A549 (cell line): ENCODE results near the gene GFOD2. TPM values are rescaled to one million over a fixed set of nuclear protein-coding genes. Genes with fewer than 3 reads are reported as not detected.

ENCODE experiments used
- ATAC-seq, 2 experiments: fragments of 200-7000 bp in 1 of 2; fragments of >200 bp in 1 of 2; cut with Nextera tagmentation in 1 of 2; cut with Tn5 transposase in 1 of 2; 3 replicates each; pipeline versions ENCODE4 v1.8.0 to v1.9.1; 2018 to 2020; ENCODE audit warnings: mild to moderate bottlenecking in 1 of 2, moderate library complexity in 1 of 2
- CTCF ChIA-PET: fragments of 300-600 bp; sonication (Branson Sonifier 250); formaldehyde crosslinking; extraction: SDS; loops from one replicate; lab custom pipeline; 2021; ENCODE audit warnings: antibody characterized with exemption, inconsistent platforms; lab: Yijun Ruan, JAX
- POLR2A ChIA-PET: fragments of 350-600 bp; formaldehyde crosslinking; extraction: SDS; loops from one replicate; lab custom pipeline; 2021; ENCODE audit warnings: antibody characterized with exemption, inconsistent platforms; lab: Yijun Ruan, JAX
- DNase-seq, 2 experiments: peaks; one replicate each; pipeline versions ENCODE4 v3.0.0 to v3.0.0-alpha.2; 2011 to 2016; ENCODE audit warnings: low read depth in 1 of 2, low spot score in 1 of 2
- FAIRE-seq: peaks from 2 replicates; lab custom pipeline; 2011; peaks lifted over from hg19 to GRCh38; lab: Jason Lieb, UNC
- H3K27ac ChIP-seq, 2 experiments: fragments of >200 bp; sonication (Bioruptor Twin); formaldehyde crosslinking; 3 replicates each; pipeline ENCODE4 v1.5.1; 2016 to 2017
- H3K4me1 ChIP-seq: fragments of >200 bp; sonication (Bioruptor Twin); formaldehyde crosslinking; 3 replicates; pipeline ENCODE4 v1.6.1; 2016
- H3K4me2 ChIP-seq: fragments of >200 bp; sonication (Bioruptor Twin); formaldehyde crosslinking; 3 replicates; pipeline ENCODE4 v1.6.1; 2016
- H3K4me3 ChIP-seq: fragments of >200 bp; sonication (Bioruptor Twin); formaldehyde crosslinking; 3 replicates; pipeline ENCODE4 v1.5.1; 2016
- H3K9me3 ChIP-seq: fragments of >200 bp; sonication (Bioruptor Twin); formaldehyde crosslinking; 3 replicates; pipeline ENCODE4 v1.6.1; 2016
- CEBPB ChIP-seq, 2 experiments: fragments of >200 bp in 1 of 2; sonication (Bioruptor Twin) in 1 of 2; formaldehyde crosslinking in 1 of 2; IDR thresholded peaks; 2 replicates each; pipeline ENCODE4 v1.6.1; 2012 to 2016
- CHD2 ChIP-seq: fragments of 150-350 bp; IDR thresholded peaks from 2 replicates; pipeline ENCODE4 v1.6.1; 2014; ENCODE audit warnings: low read length; ENCODE audit not compliant: partially characterized antibody
- EP300 ChIP-seq, 2 experiments: fragments of >200 bp; sonication (Bioruptor Twin); formaldehyde crosslinking; IDR thresholded peaks; 2 replicates in 1 of 2; 3 replicates in 1 of 2; pipeline ENCODE4 v1.6.1; 2016 to 2017
- ESRRA ChIP-seq: fragments of 150-350 bp; IDR thresholded peaks from 2 replicates; pipeline ENCODE4 v1.6.1; 2014; ENCODE audit warnings: mild to moderate bottlenecking, low read length, borderline replicate concordance
- GATA3 ChIP-seq: IDR thresholded peaks from 2 replicates; pipeline ENCODE4 v1.6.1; 2012; ENCODE audit warnings: borderline replicate concordance
- HEYL ChIP-seq: fragments of 250-450 bp; sonication (Bioruptor Pico); IDR thresholded peaks from 2 replicates; pipeline ENCODE4 v1.8.0; 2021; ENCODE audit warnings: mild to moderate bottlenecking, moderate library complexity
- HMGXB4 ChIP-seq: fragments of 250-450 bp; sonication (Bioruptor Pico); IDR thresholded peaks from 2 replicates; pipeline ENCODE4 v1.5.0; 2021; ENCODE audit warnings: mild to moderate bottlenecking, moderate library complexity, borderline replicate concordance
- HOXA7 ChIP-seq: fragments of 250-450 bp; sonication (Bioruptor Pico); IDR thresholded peaks from 2 replicates; pipeline ENCODE4 v1.5.0; 2020; ENCODE audit warnings: mild to moderate bottlenecking, moderate library complexity
- HOXB5 ChIP-seq: fragments of 250-450 bp; sonication (Bioruptor Pico); IDR thresholded peaks from 2 replicates; pipeline ENCODE4 v1.5.0; 2020; ENCODE audit warnings: mild to moderate bottlenecking, moderate library complexity
- KDM5A ChIP-seq: fragments of 200-600 bp; sonication (generic); IDR thresholded peaks from 2 replicates; pipeline ENCODE4 v1.6.1; 2016; ENCODE audit warnings: antibody characterized with exemption, mild to moderate bottlenecking
- MAFK ChIP-seq: fragments of 450-650 bp; IDR thresholded peaks from 2 replicates; pipeline ENCODE4 v1.6.1; 2014; ENCODE audit not compliant: partially characterized antibody
- MYC ChIP-seq: IDR thresholded peaks from 2 replicates; pipeline ENCODE4 v1.6.1; 2012; ENCODE audit warnings: mild to moderate bottlenecking, inconsistent platforms, low read length, improper control_type of control experiment, borderline replicate concordance
- NR3C1 ChIP-seq: fragments of >200 bp; sonication (Bioruptor Twin); formaldehyde crosslinking; IDR thresholded peaks from 3 replicates; pipeline ENCODE4 v1.6.1; 2017
- POLR2A ChIP-seq: IDR thresholded peaks from 2 replicates; pipeline ENCODE4 v1.6.1; 2012; ENCODE audit warnings: mild to moderate bottlenecking, low read length
- RNF2 ChIP-seq: fragments of 200-600 bp; sonication (generic); IDR thresholded peaks from 2 replicates; pipeline ENCODE4 v1.6.1; 2016; ENCODE audit warnings: low read depth, mild to moderate bottlenecking, antibody characterized with exemption, moderate library complexity, borderline replicate concordance
- SMC3 ChIP-seq: fragments of >200 bp; sonication (Bioruptor Twin); formaldehyde crosslinking; IDR thresholded peaks from 3 replicates; pipeline ENCODE4 v1.6.1; 2018; ENCODE audit warnings: inconsistent platforms
- SREBF2 ChIP-seq: fragments of 450-650 bp; IDR thresholded peaks from 2 replicates; pipeline ENCODE4 v1.6.1; 2014; ENCODE audit warnings: mild to moderate bottlenecking, moderate library complexity
- ZC3H11A ChIP-seq: fragments of 450-650 bp; IDR thresholded peaks from 2 replicates; pipeline ENCODE4 v1.6.1; 2014; ENCODE audit warnings: antibody characterized with exemption, mild to moderate bottlenecking
- ZSCAN20 ChIP-seq: fragments of 250-450 bp; sonication (Bioruptor Pico); IDR thresholded peaks from 2 replicates; pipeline ENCODE4 v1.8.0; 2022; ENCODE audit warnings: mild to moderate bottlenecking, moderate library complexity
- WGBS: methylation state at CpG from one replicate; pipeline ENCODE4 v1.1.6; 2017; ENCODE audit errors: missing lambda C conversion rate; 5-methylcytosine and 5-hydroxymethylcytosine counted together
- polyA plus RNA-seq, 4 experiments: library from polyadenylated mRNA; depleted of rRNA in 3 of 4; stranded (reverse); fragments of >200 nt; fragmentation: RNase III in 1 of 4; extraction: RNeasy Plus Mini Kit Qiagen cat#74134 plus additional on column Dnase treatment in 1 of 4; gene quantifications; 2 replicates in 3 of 4; 3 replicates in 1 of 4; pipeline ENCODE4 v1.2.3, GENCODE V29; 2011 to 2017
- TF ChIP-seq, protein P1 (sequence below): IDR thresholded peaks from 2 replicates; pipeline ENCODE4 v1.6.1; 2012
- TF ChIP-seq, protein P2 (sequence below): fragments of 200-600 bp; sonication (generic); IDR thresholded peaks from 2 replicates; pipeline ENCODE4 v1.6.1; 2016; ENCODE audit warnings: antibody characterized with exemption, mild to moderate bottlenecking, moderate library complexity

Gene GFOD2
- polyA plus RNA-seq, 2 of the 4 experiments (the other 2 are of a cell fraction): 10.3 to 16.4 TPM

- no peak for FAIRE-seq
- TF ChIP-seq CEBPB (IDR thresholded peaks at IDR 0.05): no peak
- TF ChIP-seq CHD2: no peak
- no peak for TF ChIP-seq NR3C1
- TF ChIP-seq HMGXB4 (CRISPR knock-in tag): no peak
- no peak for TF ChIP-seq POLR2A
- TF ChIP-seq MYC: no peak
- no peak for TF ChIP-seq ESRRA
- TF ChIP-seq SREBF2: no peak
- no peak for TF ChIP-seq KDM5A
- TF ChIP-seq, protein P1, sequence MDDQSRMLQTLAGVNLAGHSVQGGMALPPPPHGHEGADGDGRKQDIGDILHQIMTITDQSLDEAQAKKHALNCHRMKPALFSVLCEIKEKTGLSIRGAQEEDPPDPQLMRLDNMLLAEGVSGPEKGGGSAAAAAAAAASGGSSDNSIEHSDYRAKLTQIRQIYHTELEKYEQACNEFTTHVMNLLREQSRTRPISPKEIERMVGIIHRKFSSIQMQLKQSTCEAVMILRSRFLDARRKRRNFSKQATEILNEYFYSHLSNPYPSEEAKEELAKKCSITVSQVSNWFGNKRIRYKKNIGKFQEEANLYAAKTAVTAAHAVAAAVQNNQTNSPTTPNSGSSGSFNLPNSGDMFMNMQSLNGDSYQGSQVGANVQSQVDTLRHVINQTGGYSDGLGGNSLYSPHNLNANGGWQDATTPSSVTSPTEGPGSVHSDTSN: no peak
- TF ChIP-seq ZSCAN20 (CRISPR knock-in tag): no peak
- TF ChIP-seq MAFK: no peak
- no peak for TF ChIP-seq HEYL
- no peak for TF ChIP-seq HOXA7
- no peak for TF ChIP-seq RNF2
- TF ChIP-seq ZC3H11A: no peak
- H3K27ac ChIP-seq: no peak overlapping the region
- H3K4me1 ChIP-seq: no peaks in the 10 kb centered on the region
- ChIA-PET POLR2A (no interaction called here), CTCF (interaction anchor here (0.6 to 16.7 kb wide), 4 partner anchors 75 to 253 kb away, joined by 3 to 174 read pairs (median 4); no protein-coding TSS in a partner anchor)
- no peak overlapping the region for H3K4me3 ChIP-seq
- ATAC-seq: peak in 1 of 2 experiments; percentile 11; a peak in 1 of 6 replicates
- H3K4me2 ChIP-seq: no peak overlapping the region
- DNase-seq: no peak
- no peaks in the 10 kb centered on the region for H3K9me3 ChIP-seq
- 95% methylated on average over 15 of the region's 28 CpGs for WGBS
Measured at GRCh38 chr16:67674851-67675578, 44.1 kb downstream of the GFOD2 start.

DNA sequence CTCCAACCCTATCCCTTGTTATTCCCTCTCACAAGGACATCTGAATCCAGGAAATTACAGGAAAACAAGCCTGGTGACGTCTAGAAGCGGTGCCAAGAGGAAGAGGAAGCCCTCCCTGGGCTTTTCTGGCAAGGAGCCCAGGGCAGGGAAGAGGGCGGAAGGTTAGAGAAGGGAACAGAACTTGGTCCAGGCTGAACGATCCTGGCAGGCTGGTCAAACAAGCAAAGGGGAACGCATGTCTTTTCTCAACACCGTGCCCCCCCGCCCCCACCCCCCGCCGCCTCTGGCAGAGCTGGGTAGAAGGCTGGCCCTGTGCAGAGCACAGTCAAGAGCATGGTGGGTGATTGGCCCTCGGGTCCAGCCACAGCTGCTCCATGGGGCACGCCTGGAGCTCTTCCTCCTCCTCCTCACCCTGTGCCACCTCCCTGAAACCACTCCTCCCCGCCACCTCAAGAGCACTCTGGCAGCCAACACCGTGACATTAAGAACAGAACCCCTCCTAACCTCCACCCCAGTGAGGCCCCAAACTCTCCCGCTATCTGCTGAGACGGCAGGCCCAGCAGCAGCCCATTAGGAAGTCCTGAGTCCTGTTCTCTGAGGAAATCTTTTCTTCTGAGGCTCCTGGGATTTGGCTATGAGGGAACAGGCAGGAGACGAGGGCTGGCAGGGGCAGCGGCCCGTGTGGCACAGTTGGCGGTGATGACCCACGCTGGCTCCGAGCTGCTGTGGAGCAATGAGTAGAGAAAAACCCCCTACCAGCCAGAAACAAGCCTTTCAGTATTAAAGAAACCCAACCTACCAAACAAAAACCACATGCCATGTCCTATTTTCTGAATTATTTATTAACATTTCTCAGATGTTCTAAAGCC, 45.2 kb downstream of the GFOD2 start:
- H3K4me1 ChIP-seq: no peaks in the 10 kb centered on the region
- ChIA-PET POLR2A (no interaction called here), CTCF (interaction anchor here (0.6 to 16.7 kb wide), 20 partner anchors 9 to 569 kb away, joined by 3 to 174 read pairs (median 5); partner anchors contain the start of genes CARMIL2, NRN1L, RANBP10 and TSNAXIP1)
- no peak overlapping the region for H3K27ac ChIP-seq
- ATAC-seq: peak in 1 of 2 experiments; percentile 17; a peak in 1 of 6 replicates
- TF ChIP-seq SMC3 (no peak), GATA3 (no peak), EP300 (IDR thresholded peaks at IDR 0.05) (no peak), POLR2A (no peak), HOXB5 (CRISPR knock-in tag) (no peak)
- TF ChIP-seq, protein P2, sequence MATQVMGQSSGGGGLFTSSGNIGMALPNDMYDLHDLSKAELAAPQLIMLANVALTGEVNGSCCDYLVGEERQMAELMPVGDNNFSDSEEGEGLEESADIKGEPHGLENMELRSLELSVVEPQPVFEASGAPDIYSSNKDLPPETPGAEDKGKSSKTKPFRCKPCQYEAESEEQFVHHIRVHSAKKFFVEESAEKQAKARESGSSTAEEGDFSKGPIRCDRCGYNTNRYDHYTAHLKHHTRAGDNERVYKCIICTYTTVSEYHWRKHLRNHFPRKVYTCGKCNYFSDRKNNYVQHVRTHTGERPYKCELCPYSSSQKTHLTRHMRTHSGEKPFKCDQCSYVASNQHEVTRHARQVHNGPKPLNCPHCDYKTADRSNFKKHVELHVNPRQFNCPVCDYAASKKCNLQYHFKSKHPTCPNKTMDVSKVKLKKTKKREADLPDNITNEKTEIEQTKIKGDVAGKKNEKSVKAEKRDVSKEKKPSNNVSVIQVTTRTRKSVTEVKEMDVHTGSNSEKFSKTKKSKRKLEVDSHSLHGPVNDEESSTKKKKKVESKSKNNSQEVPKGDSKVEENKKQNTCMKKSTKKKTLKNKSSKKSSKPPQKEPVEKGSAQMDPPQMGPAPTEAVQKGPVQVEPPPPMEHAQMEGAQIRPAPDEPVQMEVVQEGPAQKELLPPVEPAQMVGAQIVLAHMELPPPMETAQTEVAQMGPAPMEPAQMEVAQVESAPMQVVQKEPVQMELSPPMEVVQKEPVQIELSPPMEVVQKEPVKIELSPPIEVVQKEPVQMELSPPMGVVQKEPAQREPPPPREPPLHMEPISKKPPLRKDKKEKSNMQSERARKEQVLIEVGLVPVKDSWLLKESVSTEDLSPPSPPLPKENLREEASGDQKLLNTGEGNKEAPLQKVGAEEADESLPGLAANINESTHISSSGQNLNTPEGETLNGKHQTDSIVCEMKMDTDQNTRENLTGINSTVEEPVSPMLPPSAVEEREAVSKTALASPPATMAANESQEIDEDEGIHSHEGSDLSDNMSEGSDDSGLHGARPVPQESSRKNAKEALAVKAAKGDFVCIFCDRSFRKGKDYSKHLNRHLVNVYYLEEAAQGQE: no peak
- DNase-seq: no peak
- no peak overlapping the region for H3K4me3 ChIP-seq
- WGBS: 79% methylated on average over 18 of the region's 21 CpGs
- no peaks in the 10 kb centered on the region for H3K9me3 ChIP-seq
- no peak overlapping the region for H3K4me2 ChIP-seq
- no peak for FAIRE-seq
